Prostate gland (tissue), 2 donors: ENCODE data around the gene ZNHIT3.

Experiments used
- POLR2A ChIP-seq: fragments of 450-650 bp; IDR thresholded peaks from one replicate; pipeline ENCODE4 v1.6.1; 2016; ENCODE audit warnings: antibody characterized with exemption, mild to moderate bottlenecking
- POLR2AphosphoS5 ChIP-seq: sonication (generic); formaldehyde crosslinking; IDR thresholded peaks from one replicate; pipeline ENCODE4 v1.6.1; 2017; ENCODE audit warnings: antibody characterized with exemption
- TF ChIP-seq, protein P1 (sequence below), 4 experiments: fragments of 200-600 bp in 2 of 4; fragments of 450-650 bp in 2 of 4; sonication (generic) in 2 of 4; IDR thresholded peaks; 1 replicate in 3 of 4; 2 replicates in 1 of 4; pipeline ENCODE4 v1.5.1; 2016 to 2019; ENCODE audit warnings: antibody characterized with exemption in 4 of 4, mild to moderate bottlenecking in 2 of 4, moderate library complexity in 2 of 4

DNA sequence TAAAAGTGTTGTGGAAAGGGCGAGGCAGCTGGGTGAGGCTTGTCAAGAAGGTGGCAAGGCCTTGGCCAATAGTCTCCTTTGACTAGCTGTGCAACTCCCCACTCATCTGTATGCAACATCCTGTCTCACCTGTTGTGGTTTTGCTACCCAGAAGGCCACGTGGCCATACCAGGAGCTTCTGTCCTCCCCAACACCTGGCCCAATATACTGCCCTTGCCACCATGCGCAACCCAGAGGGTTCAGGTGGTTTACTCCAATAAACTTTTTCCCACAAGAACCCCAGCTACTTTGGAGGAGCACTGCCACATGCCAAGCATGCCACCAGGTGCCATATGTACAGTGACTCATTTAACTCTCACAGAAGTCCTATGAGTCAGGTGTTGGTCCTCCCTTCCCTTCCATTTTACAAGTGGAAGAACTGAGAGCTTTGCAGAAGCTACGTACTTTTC, 38.0 kb downstream of the ZNHIT3 start:
- TF ChIP-seq, protein P1, sequence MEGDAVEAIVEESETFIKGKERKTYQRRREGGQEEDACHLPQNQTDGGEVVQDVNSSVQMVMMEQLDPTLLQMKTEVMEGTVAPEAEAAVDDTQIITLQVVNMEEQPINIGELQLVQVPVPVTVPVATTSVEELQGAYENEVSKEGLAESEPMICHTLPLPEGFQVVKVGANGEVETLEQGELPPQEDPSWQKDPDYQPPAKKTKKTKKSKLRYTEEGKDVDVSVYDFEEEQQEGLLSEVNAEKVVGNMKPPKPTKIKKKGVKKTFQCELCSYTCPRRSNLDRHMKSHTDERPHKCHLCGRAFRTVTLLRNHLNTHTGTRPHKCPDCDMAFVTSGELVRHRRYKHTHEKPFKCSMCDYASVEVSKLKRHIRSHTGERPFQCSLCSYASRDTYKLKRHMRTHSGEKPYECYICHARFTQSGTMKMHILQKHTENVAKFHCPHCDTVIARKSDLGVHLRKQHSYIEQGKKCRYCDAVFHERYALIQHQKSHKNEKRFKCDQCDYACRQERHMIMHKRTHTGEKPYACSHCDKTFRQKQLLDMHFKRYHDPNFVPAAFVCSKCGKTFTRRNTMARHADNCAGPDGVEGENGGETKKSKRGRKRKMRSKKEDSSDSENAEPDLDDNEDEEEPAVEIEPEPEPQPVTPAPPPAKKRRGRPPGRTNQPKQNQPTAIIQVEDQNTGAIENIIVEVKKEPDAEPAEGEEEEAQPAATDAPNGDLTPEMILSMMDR (IDR thresholded peaks at IDR 0.05), result no peak
- no peak for TF ChIP-seq POLR2A
- TF ChIP-seq POLR2AphosphoS5, result no peak
